ENCODE results near the gene CENPVL1. TPM values are rescaled to one million over a fixed set of nuclear protein-coding genes. Genes with fewer than 3 reads are reported as not detected.

The CENPVL1 gene
- total and polyA plus RNA-seq, 2 experiments from 2014 or later: 2.9 to 5.2 TPM

DNA sequence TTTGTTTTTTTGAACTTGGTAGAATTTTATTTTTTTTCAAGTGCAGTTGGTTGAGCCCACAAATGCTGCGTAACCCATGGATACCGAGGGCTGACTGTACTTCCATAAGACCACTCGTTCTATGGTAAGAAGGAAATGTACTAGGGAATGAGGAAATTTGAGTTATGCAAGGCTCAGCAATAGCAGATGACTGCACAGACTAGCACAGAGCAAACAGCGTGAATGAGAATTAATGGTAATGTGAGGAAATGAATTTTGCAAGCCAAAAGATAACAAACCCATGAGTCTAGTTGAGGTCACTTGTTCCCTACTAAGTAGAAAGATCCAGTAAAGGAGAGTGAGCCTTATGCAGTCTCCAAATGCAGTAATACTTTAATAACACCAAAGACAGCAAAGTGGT lies 50.3 kb downstream of the CENPVL1 start:
- H3K4me2 ChIP-seq: no peak overlapping the region
- TF ChIP-seq, protein P1, sequence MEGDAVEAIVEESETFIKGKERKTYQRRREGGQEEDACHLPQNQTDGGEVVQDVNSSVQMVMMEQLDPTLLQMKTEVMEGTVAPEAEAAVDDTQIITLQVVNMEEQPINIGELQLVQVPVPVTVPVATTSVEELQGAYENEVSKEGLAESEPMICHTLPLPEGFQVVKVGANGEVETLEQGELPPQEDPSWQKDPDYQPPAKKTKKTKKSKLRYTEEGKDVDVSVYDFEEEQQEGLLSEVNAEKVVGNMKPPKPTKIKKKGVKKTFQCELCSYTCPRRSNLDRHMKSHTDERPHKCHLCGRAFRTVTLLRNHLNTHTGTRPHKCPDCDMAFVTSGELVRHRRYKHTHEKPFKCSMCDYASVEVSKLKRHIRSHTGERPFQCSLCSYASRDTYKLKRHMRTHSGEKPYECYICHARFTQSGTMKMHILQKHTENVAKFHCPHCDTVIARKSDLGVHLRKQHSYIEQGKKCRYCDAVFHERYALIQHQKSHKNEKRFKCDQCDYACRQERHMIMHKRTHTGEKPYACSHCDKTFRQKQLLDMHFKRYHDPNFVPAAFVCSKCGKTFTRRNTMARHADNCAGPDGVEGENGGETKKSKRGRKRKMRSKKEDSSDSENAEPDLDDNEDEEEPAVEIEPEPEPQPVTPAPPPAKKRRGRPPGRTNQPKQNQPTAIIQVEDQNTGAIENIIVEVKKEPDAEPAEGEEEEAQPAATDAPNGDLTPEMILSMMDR (conservative IDR thresholded peaks at IDR 0.05; ENCODE audit: low read depth in 2 of 2): no peak
- TF ChIP-seq EZH2 (IDR thresholded peaks at IDR 0.05; ENCODE audit: low read depth, unreplicated experiment) (no peak), EZH2phosphoT487 (IDR thresholded peaks at IDR 0.05; ENCODE audit: unreplicated experiment) (no peak)
- TF ChIP-seq, protein P2, sequence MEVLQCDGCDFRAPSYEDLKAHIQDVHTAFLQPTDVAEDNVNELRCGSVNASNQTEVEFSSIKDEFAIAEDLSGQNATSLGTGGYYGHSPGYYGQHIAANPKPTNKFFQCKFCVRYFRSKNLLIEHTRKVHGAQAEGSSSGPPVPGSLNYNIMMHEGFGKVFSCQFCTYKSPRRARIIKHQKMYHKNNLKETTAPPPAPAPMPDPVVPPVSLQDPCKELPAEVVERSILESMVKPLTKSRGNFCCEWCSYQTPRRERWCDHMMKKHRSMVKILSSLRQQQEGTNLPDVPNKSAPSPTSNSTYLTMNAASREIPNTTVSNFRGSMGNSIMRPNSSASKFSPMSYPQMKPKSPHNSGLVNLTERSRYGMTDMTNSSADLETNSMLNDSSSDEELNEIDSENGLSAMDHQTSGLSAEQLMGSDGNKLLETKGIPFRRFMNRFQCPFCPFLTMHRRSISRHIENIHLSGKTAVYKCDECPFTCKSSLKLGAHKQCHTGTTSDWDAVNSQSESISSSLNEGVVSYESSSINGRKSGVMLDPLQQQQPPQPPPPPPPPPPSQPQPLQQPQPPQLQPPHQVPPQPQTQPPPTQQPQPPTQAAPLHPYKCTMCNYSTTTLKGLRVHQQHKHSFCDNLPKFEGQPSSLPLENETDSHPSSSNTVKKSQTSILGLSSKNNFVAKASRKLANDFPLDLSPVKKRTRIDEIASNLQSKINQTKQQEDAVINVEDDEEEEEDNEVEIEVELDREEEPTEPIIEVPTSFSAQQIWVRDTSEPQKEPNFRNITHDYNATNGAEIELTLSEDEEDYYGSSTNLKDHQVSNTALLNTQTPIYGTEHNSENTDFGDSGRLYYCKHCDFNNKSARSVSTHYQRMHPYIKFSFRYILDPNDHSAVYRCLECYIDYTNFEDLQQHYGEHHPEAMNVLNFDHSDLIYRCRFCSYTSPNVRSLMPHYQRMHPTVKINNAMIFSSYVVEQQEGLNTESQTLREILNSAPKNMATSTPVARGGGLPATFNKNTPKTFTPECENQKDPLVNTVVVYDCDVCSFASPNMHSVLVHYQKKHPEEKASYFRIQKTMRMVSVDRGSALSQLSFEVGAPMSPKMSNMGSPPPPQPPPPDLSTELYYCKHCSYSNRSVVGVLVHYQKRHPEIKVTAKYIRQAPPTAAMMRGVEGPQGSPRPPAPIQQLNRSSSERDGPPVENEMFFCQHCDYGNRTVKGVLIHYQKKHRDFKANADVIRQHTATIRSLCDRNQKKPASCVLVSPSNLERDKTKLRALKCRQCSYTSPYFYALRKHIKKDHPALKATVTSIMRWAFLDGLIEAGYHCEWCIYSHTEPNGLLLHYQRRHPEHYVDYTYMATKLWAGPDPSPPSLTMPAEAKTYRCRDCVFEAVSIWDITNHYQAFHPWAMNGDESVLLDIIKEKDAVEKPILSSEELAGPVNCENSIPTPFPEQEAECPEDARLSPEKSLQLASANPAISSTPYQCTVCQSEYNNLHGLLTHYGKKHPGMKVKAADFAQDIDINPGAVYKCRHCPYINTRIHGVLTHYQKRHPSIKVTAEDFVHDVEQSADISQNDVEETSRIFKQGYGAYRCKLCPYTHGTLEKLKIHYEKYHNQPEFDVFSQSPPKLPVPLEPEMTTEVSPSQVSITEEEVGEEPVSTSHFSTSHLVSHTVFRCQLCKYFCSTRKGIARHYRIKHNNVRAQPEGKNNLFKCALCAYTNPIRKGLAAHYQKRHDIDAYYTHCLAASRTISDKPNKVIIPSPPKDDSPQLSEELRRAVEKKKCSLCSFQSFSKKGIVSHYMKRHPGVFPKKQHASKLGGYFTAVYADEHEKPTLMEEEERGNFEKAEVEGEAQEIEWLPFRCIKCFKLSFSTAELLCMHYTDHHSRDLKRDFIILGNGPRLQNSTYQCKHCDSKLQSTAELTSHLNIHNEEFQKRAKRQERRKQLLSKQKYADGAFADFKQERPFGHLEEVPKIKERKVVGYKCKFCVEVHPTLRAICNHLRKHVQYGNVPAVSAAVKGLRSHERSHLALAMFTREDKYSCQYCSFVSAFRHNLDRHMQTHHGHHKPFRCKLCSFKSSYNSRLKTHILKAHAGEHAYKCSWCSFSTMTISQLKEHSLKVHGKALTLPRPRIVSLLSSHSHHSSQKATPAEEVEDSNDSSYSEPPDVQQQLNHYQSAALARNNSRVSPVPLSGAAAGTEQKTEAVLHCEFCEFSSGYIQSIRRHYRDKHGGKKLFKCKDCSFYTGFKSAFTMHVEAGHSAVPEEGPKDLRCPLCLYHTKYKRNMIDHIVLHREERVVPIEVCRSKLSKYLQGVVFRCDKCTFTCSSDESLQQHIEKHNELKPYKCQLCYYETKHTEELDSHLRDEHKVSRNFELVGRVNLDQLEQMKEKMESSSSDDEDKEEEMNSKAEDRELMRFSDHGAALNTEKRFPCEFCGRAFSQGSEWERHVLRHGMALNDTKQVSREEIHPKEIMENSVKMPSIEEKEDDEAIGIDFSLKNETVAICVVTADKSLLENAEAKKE (CRISPR knock-in tag; IDR thresholded peaks at IDR 0.05): no peak
- peaks cover under 1% of the 10 kb centered on the region; the same call in 1 of the 3 replicates for H3K9me3 Mint-ChIP-seq
- H3K36me3 ChIP-seq (ENCODE audit: insufficient read depth): no peaks in the 10 kb centered on the region
- H3K27ac Mint-ChIP-seq: no peak overlapping the region
- H3K4me1 Mint-ChIP-seq: no peaks in the 10 kb centered on the region
- no peaks in the 10 kb centered on the region for H3K9me2 ChIP-seq (ENCODE audit: insufficient read depth)
- no peaks in the 10 kb centered on the region for H3F3A ChIP-seq (replicated peaks; ENCODE audit: low read depth)
- H3K79me2 ChIP-seq (replicated peaks; ENCODE audit: insufficient read depth): no peaks in the 10 kb centered on the region
- DNase-seq (ENCODE audit: low spot score) (no peak), ATAC-seq (no peak)
- no peak overlapping the region for H2AFZ ChIP-seq
- no peaks in the 10 kb centered on the region for H3K27me3 Mint-ChIP-seq (ENCODE audit: insufficient read depth, low read depth, poor library complexity)
- no peaks in the 10 kb centered on the region for H3K4me1 ChIP-seq (ENCODE audit: insufficient read depth)
- H3K4me3 ChIP-seq: no peak overlapping the region
- H3K27me3 ChIP-seq (ENCODE audit: insufficient read depth): no peaks in the 10 kb centered on the region
- no peaks in the 10 kb centered on the region; the same call in 2 of the 3 replicates for H3K36me3 Mint-ChIP-seq (ENCODE audit: low read depth)
- H3K27ac ChIP-seq (ENCODE audit: low read depth): no peak overlapping the region
- no peaks in the 10 kb centered on the region for H4K20me1 ChIP-seq (replicated peaks; ENCODE audit: insufficient read depth)
- H3K4me3 Mint-ChIP-seq: no peak overlapping the region

Other genes with a start within 250 kb of the CENPVL1 start
- gene NUDT11, start 213.9 kb upstream of the CENPVL1 start, total RNA-seq (2014; rRNA removed; shearing (Covaris generic)): 39.2 and 52.7 TPM in 2 replicates
- gene NUDT11, start 213.9 kb upstream of the CENPVL1 start, polyA plus RNA-seq (2016; fragmentation: Nextera tagmentation; extraction: Ambion mirVana): 25.0 and 27.5 TPM in 2 replicates
- 3.2 and 4.8 TPM in 2 replicates for gene CENPVL3, start 91.6 kb upstream of the CENPVL1 start, total RNA-seq (2014; rRNA removed; shearing (Covaris generic))
- 4.4 and 5.1 TPM in 2 replicates for gene CENPVL3, start 91.6 kb upstream of the CENPVL1 start, polyA plus RNA-seq (2016; fragmentation: Nextera tagmentation; extraction: Ambion mirVana)
- gene CENPVL2, start 27.7 kb upstream of the CENPVL1 start, total RNA-seq (2014; rRNA removed; shearing (Covaris generic)): 4.4 and 5.2 TPM in 2 replicates
- 2.3 and 2.9 TPM in 2 replicates for gene CENPVL2, start 27.7 kb upstream of the CENPVL1 start, polyA plus RNA-seq (2016; fragmentation: Nextera tagmentation; extraction: Ambion mirVana)
- gene GSPT2, start 32.9 kb downstream of the CENPVL1 start, total RNA-seq (2014; rRNA removed; shearing (Covaris generic)): 19.5 and 21.6 TPM in 2 replicates
- 23.6 and 26.2 TPM in 2 replicates for gene GSPT2, start 32.9 kb downstream of the CENPVL1 start, polyA plus RNA-seq (2016; fragmentation: Nextera tagmentation; extraction: Ambion mirVana)
- gene MAGED1, start 183.1 kb downstream of the CENPVL1 start, total RNA-seq (2014; rRNA removed; shearing (Covaris generic)): 88.5 and 89.8 TPM in 2 replicates
- gene MAGED1, start 183.1 kb downstream of the CENPVL1 start, polyA plus RNA-seq (2016; fragmentation: Nextera tagmentation; extraction: Ambion mirVana): 58.5 and 60.8 TPM in 2 replicates

All from GM23338 (cell line).